NT2/D1 (cell line): ENCODE results near the gene MKS1.

Experiments
- SUZ12 ChIP-seq: IDR thresholded peaks from 2 replicates; pipeline ENCODE4 v1.6.1; 2011; ENCODE audit not compliant: insufficient read length, insufficient read depth; ENCODE audit errors: extremely low read depth
- YY1 ChIP-seq: IDR thresholded peaks from 2 replicates; pipeline ENCODE4 v1.6.1; 2011; ENCODE audit not compliant: insufficient read length, insufficient read depth
- ZNF274 ChIP-seq: IDR thresholded peaks from 2 replicates; pipeline ENCODE4 v1.6.1; 2011; ENCODE audit warnings: mild to moderate bottlenecking, low read depth, low read length

DNA sequence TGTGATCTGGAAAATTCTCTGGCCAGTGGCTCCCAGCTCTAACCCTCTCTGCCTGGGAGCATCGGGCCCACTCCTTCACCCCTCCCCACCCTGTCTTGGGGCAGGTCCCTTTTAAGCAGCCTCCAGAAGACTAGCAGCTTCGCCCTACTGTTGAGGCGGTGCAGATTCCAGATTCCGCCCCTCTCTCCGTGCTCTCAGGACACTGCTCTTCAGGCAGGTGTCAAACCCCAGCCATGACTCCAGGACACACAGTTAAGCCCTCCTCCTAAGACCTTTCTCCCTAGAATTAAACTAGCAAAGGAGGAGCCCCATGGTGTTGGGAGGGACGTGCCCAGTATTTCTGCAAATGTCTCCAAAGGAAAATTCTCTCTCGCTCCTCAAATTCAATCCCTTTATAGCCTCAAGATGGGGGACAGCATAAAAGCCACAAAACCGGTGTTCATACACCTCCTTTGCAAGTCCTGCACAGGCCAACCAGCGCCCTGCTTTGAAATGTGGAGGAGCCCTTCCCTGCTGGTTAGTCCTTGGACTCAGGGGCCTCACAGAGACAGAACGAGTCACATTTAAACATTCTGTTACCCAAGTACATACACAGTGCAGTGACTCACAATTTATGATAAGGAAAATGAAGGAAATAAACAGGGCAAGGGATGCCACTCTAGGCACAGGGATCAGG, 26.5 kb upstream of the MKS1 start:
- TF ChIP-seq ZNF274: no peak
- TF ChIP-seq YY1: no peak
- no peak for TF ChIP-seq SUZ12
